ENCODE measurements around the gene HECA.

DNA sequence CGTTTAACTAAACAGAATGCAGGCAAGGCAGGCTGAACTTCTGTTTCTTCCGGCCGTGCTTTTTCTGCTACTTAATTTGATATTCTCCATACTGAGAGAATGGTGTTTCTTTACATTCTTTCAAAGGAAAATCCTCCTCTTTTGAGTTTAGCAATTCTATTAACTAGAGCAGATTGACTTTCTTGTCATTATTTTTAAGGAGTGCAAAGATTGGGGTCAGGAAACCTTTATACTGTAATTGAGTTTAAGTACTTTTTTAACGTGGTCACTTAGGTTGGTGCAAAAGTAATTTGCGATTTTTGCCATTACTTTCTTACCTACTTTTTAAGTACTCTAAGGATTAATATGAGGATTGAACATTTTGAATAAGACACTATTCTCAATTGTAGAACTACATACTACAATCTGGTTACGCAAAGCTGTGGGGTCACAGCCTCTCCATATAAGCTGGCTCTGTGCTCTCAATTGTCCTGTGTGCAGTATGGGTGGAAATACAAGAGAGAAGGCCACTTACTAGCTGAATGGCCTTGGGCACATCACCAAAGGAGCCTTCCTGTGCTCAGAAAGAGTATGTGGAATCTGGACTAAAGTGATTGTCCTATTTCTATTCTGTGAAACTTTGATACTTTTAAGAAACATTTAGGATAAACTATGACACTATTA is 16.7 kb downstream of the HECA start:
- TF ChIP-seq, protein P1, sequence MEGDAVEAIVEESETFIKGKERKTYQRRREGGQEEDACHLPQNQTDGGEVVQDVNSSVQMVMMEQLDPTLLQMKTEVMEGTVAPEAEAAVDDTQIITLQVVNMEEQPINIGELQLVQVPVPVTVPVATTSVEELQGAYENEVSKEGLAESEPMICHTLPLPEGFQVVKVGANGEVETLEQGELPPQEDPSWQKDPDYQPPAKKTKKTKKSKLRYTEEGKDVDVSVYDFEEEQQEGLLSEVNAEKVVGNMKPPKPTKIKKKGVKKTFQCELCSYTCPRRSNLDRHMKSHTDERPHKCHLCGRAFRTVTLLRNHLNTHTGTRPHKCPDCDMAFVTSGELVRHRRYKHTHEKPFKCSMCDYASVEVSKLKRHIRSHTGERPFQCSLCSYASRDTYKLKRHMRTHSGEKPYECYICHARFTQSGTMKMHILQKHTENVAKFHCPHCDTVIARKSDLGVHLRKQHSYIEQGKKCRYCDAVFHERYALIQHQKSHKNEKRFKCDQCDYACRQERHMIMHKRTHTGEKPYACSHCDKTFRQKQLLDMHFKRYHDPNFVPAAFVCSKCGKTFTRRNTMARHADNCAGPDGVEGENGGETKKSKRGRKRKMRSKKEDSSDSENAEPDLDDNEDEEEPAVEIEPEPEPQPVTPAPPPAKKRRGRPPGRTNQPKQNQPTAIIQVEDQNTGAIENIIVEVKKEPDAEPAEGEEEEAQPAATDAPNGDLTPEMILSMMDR (conservative IDR thresholded peaks at IDR 0.05 in 1 of 2, IDR thresholded peaks at IDR 0.05 in 1 of 2; ENCODE audit: low read depth in 1 of 2, low read length in 2 of 2), result no peak
- no peak for TF ChIP-seq EZH2 (IDR thresholded peaks at IDR 0.05; ENCODE audit: low read length, missing control alignments)
